T-cell (primary cell): ENCODE measurements around the gene SLC6A6. TPM values are rescaled to one million over a fixed set of nuclear protein-coding genes. Genes with fewer than 3 reads are reported as not detected.

Experiments used
- ATAC-seq, 4 experiments: fragments of 200-7000 bp in 3 of 4; fragments of 150-1000 bp in 1 of 4; cut with Tn5 transposase; replicated peaks in 1 of 4; 1 replicate in 3 of 4; 2 replicates in 1 of 4; pipeline ENCODE4 v1.10.0; 2021; ENCODE audit warnings: moderate library complexity in 3 of 4, mild to moderate bottlenecking in 2 of 4, moderate number of reproducible peaks in 1 of 4
- CTCF ChIA-PET, 2 donors: fragments of 300-600 bp; sonication (Branson Sonifier 250); formaldehyde crosslinking; loops; one replicate each; lab custom pipeline; 2022; ENCODE audit warnings: antibody characterized with exemption in 2 of 2; lab: Charles Lee
- POLR2A ChIA-PET, 2 donors: fragments of 300-600 bp; sonication (Branson Sonifier 250); formaldehyde crosslinking; loops; one replicate each; lab custom pipeline; 2022; ENCODE audit warnings: antibody characterized with exemption in 2 of 2; lab: Charles Lee
- DNase-seq, 35 experiments: peaks; one replicate each; pipeline versions ENCODE4 v3.0.0 to v3.0.0-alpha.2; 2013 to 2023
- H3K27ac ChIP-seq: one replicate; pipeline ENCODE4 v1.5.1; 2013; ENCODE audit warnings: low read length
- H3K27me3 ChIP-seq, 2 experiments: replicated peaks in 1 of 2; 1 replicate in 1 of 2; 2 replicates in 1 of 2; pipeline versions ENCODE4 v1.6.1 to v1.7.0; 2013; ENCODE audit warnings: low read length in 1 of 2, mixed read lengths in 1 of 2; ENCODE audit not compliant: control insufficient read depth in 2 of 2, insufficient read depth in 2 of 2; ENCODE audit errors: extremely low read depth in 1 of 2
- H3K36me3 ChIP-seq, 2 donors: 1 replicate in 1 of 2; 2 replicates in 1 of 2; pipeline versions ENCODE4 v1.6.1 to v1.7.0; 2013; ENCODE audit warnings: low read length in 1 of 2; ENCODE audit not compliant: control insufficient read depth in 2 of 2, insufficient read depth in 1 of 2; ENCODE audit errors: extremely low read depth in 1 of 2
- H3K4me1 ChIP-seq, 2 experiments: 1 replicate in 1 of 2; 2 replicates in 1 of 2; pipeline versions ENCODE4 v1.6.1 to v1.7.0; 2013; ENCODE audit warnings: low read length in 2 of 2, mixed read lengths in 1 of 2; ENCODE audit not compliant: insufficient read depth in 2 of 2, control insufficient read depth in 1 of 2; ENCODE audit errors: extremely low read depth in 1 of 2
- H3K4me3 ChIP-seq, 2 donors: 1 replicate in 1 of 2; 2 replicates in 1 of 2; pipeline versions ENCODE4 v1.5.1 to v1.7.0; 2013; ENCODE audit warnings: mild to moderate bottlenecking in 2 of 2, low read length in 1 of 2, moderate library complexity in 1 of 2; ENCODE audit not compliant: control insufficient read depth in 1 of 2; ENCODE audit errors: extremely low read depth in 1 of 2
- H3K9me3 ChIP-seq: 2 replicates; pipeline ENCODE4 v1.7.0; 2013
- H3K27ac Mint-ChIP-seq, 2 donors: one replicate each; pipeline ENCODE4 v1.8.0; 2020 to 2021; ENCODE audit warnings: mild to moderate bottlenecking in 2 of 2, mixed read lengths in 2 of 2
- H3K27me3 Mint-ChIP-seq, 2 donors: one replicate each; pipeline ENCODE4 v1.8.0; 2021 to 2022; ENCODE audit warnings: mixed read lengths in 2 of 2
- H3K36me3 Mint-ChIP-seq: one replicate; pipeline ENCODE4 v1.8.0; 2021; ENCODE audit warnings: mixed read lengths
- H3K4me1 Mint-ChIP-seq, 3 donors: one replicate each; pipeline ENCODE4 v1.8.0; 2020 to 2022; ENCODE audit warnings: mixed read lengths in 3 of 3, mild to moderate bottlenecking in 1 of 3
- H3K4me3 Mint-ChIP-seq, 3 donors: one replicate each; pipeline ENCODE4 v1.8.0; 2020 to 2022; ENCODE audit warnings: mild to moderate bottlenecking in 3 of 3, mixed read lengths in 3 of 3, moderate library complexity in 3 of 3
- H3K9me3 Mint-ChIP-seq, 3 donors: one replicate each; pipeline ENCODE4 v1.8.0; 2020 to 2022; ENCODE audit warnings: mixed read lengths in 3 of 3
- WGBS: methylation state at CpG from one replicate; pipeline ENCODE4 v1.1.5; 2013; ENCODE audit warnings: missing lambda C conversion rate; ENCODE audit not compliant: insufficient coverage; 5-methylcytosine and 5-hydroxymethylcytosine counted together
- total RNA-seq, 35 experiments: library from RNA in 6 of 35; stranded (reverse) in 6 of 35; fragments of 120-200 nt in 1 of 35; gene quantifications; one replicate each; pipeline versions ENCODE4 v1.2.1 to v1.2.4 and lab custom pipeline; 2013 to 2026

SLC6A6 gene
- total RNA-seq, 5 donors from 2014 or later (not counting 1 experiment from before 2014, with no cell fraction given), result 49.3 to 72.5 (median 63.6) TPM

- ATAC-seq (no peak), DNase-seq (no peak)
- peaks cover 7 to 12% of the 10 kb centered on the region in 2 donors for H3K27me3 Mint-ChIP-seq
- no peaks in the 10 kb centered on the region for H3K36me3 Mint-ChIP-seq
- WGBS, result 50% methylated on average over 4 of the region's 7 CpGs
- no peak overlapping the region for H3K27ac ChIP-seq
- POLR2A ChIA-PET, result no interaction called here
- peaks cover 0 to 31% of the 10 kb centered on the region in 2 experiments for H3K27me3 ChIP-seq
- H3K9me3 ChIP-seq, result no peaks in the 10 kb centered on the region
- no peaks in the 10 kb centered on the region for H3K4me1 Mint-ChIP-seq
- H3K36me3 ChIP-seq, result no peaks in the 10 kb centered on the region
- no peaks in the 10 kb centered on the region for H3K4me1 ChIP-seq
- CTCF ChIA-PET, result no interaction called here
- no peak overlapping the region for H3K27ac Mint-ChIP-seq
- H3K4me3 Mint-ChIP-seq, result no peak overlapping the region
- H3K9me3 Mint-ChIP-seq, result no peaks in the 10 kb centered on the region
- H3K4me3 ChIP-seq, result no peak overlapping the region
These were observed 116.0 kb downstream of the SLC6A6 start for GRCh38 chr3:14518432-14518802.

GRCh38 chr3:14518893-14519292 is 116.5 kb downstream of the SLC6A6 start:
- Mint-ChIP-seq H3K4me3 (no peak overlapping the region), H3K9me3 (no peaks in the 10 kb centered on the region), H3K36me3 (no peaks in the 10 kb centered on the region), H3K27me3 (peaks cover 7 to 14% of the 10 kb centered on the region in 2 donors), H3K4me1 (no peaks in the 10 kb centered on the region), H3K27ac (no peak overlapping the region)
- DNase-seq, result no peak
- ATAC-seq, result no peak
- H3K36me3 ChIP-seq, result no peaks in the 10 kb centered on the region
- H3K4me1 ChIP-seq, result no peaks in the 10 kb centered on the region
- WGBS, result 84% methylated on average over 10 of the region's 11 CpGs
- H3K27ac ChIP-seq, result no peak overlapping the region
- H3K27me3 ChIP-seq, result peaks cover 0 to 29% of the 10 kb centered on the region in 2 experiments
- no peaks in the 10 kb centered on the region for H3K9me3 ChIP-seq
- ChIA-PET POLR2A (no interaction called here), CTCF (no interaction called here)
- H3K4me3 ChIP-seq, result no peak overlapping the region

GRCh38 chr3:14519406-14519805 is 117.0 kb downstream of the SLC6A6 start:
- Histone ChIP-seq H3K4me1 (no peaks in the 10 kb centered on the region), H3K27ac (no peak overlapping the region), H3K9me3 (no peaks in the 10 kb centered on the region), H3K4me3 (no peak overlapping the region), H3K36me3 (no peaks in the 10 kb centered on the region), H3K27me3 (peaks cover 0 to 29% of the 10 kb centered on the region in 2 experiments)
- no peaks in the 10 kb centered on the region for H3K9me3 Mint-ChIP-seq
- DNase-seq (no peak), ATAC-seq (no peak)
- H3K4me3 Mint-ChIP-seq, result no peak overlapping the region
- no peak overlapping the region for H3K27ac Mint-ChIP-seq
- H3K36me3 Mint-ChIP-seq, result no peaks in the 10 kb centered on the region
- ChIA-PET POLR2A (no interaction called here), CTCF (no interaction called here)
- no peaks in the 10 kb centered on the region for H3K4me1 Mint-ChIP-seq
- WGBS, result 29% methylated on average over 1 of the region's 1 CpG
- H3K27me3 Mint-ChIP-seq, result peaks cover 7 to 14% of the 10 kb centered on the region in 2 donors

GRCh38 chr3:14520149-14520548 is 117.7 kb downstream of the SLC6A6 start:
- Mint-ChIP-seq H3K27ac (no peak overlapping the region), H3K36me3 (no peaks in the 10 kb centered on the region), H3K4me3 (no peak overlapping the region), H3K27me3 (peaks cover 7 to 14% of the 10 kb centered on the region in 2 donors), H3K4me1 (no peaks in the 10 kb centered on the region), H3K9me3 (no peaks in the 10 kb centered on the region)
- ChIA-PET POLR2A (interaction anchor here in 1 of 2 donors (0.6 kb wide), 1 partner anchor 31 kb away, joined by 3 read pairs; no protein-coding TSS in a partner anchor), CTCF (no interaction called here)
- H3K27me3 ChIP-seq, result peaks cover 0 to 29% of the 10 kb centered on the region in 2 experiments
- H3K9me3 ChIP-seq, result no peaks in the 10 kb centered on the region
- no peak overlapping the region for H3K4me3 ChIP-seq
- WGBS, result 88% methylated on average over 15 of the region's 15 CpGs
- no peaks in the 10 kb centered on the region for H3K4me1 ChIP-seq
- DNase-seq, result no peak
- H3K27ac ChIP-seq, result no peak overlapping the region
- no peaks in the 10 kb centered on the region for H3K36me3 ChIP-seq
- no peak for ATAC-seq

GRCh38 chr3:14520967-14521366 is 118.6 kb downstream of the SLC6A6 start:
- Histone ChIP-seq H3K27ac (no peak overlapping the region), H3K4me3 (no peak overlapping the region), H3K9me3 (no peaks in the 10 kb centered on the region), H3K27me3 (peaks cover 0 to 34% of the 10 kb centered on the region in 2 experiments), H3K36me3 (no peaks in the 10 kb centered on the region), H3K4me1 (no peaks in the 10 kb centered on the region)
- Mint-ChIP-seq H3K36me3 (no peaks in the 10 kb centered on the region), H3K27me3 (peaks cover 7 to 14% of the 10 kb centered on the region in 2 donors), H3K27ac (no peak overlapping the region), H3K4me3 (no peak overlapping the region), H3K4me1 (no peaks in the 10 kb centered on the region), H3K9me3 (no peaks in the 10 kb centered on the region)
- ChIA-PET POLR2A (no interaction called here), CTCF (no interaction called here)
- ATAC-seq, result no peak
- no peak for DNase-seq
- 80% methylated on average over 8 of the region's 8 CpGs for WGBS

- POLR2A ChIA-PET, result no interaction called here
- Histone ChIP-seq H3K27me3 (peaks cover 0 to 34% of the 10 kb centered on the region in 2 experiments), H3K4me1 (no peaks in the 10 kb centered on the region), H3K9me3 (no peaks in the 10 kb centered on the region), H3K27ac (no peak overlapping the region), H3K4me3 (no peak overlapping the region), H3K36me3 (no peaks in the 10 kb centered on the region)
- Mint-ChIP-seq H3K27me3 (peaks cover 7 to 15% of the 10 kb centered on the region in 2 donors), H3K9me3 (no peaks in the 10 kb centered on the region), H3K4me3 (no peak overlapping the region), H3K36me3 (no peaks in the 10 kb centered on the region), H3K4me1 (no peaks in the 10 kb centered on the region), H3K27ac (no peak overlapping the region)
- ATAC-seq, result no peak
- no peak for DNase-seq
- 82% methylated on average over 12 of the region's 12 CpGs for WGBS
- CTCF ChIA-PET, result no interaction called here
These were observed 119.2 kb downstream of the SLC6A6 start for GRCh38 chr3:14521611-14522010.
